ENCODE data around the gene ARSG.

- TF ChIP-seq CTCF (IDR thresholded peaks at IDR 0.05) = no peak
- no peak for TF ChIP-seq EZH2 (IDR thresholded peaks at IDR 0.05; ENCODE audit: borderline replicate concordance, insufficient read depth, low read depth, low read length, poor library complexity, severe bottlenecking)
Measured at GRCh38 chr17:68450391-68450790, 159.1 kb downstream of the ARSG start.

All from B cell (primary cell).